HG02840 (cell line): ENCODE measurements around the gene CENPX.

Experiments
- ATAC-seq: cut with Tn5 transposase; IDR thresholded peaks from one replicate; pipeline ENCODE4 v1.9.1; 2021; ENCODE audit warnings: mild to moderate bottlenecking, moderate library complexity, moderate number of reproducible peaks; ENCODE audit not compliant: unreplicated experiment, low FRiP score

CENPX gene

DNA sequence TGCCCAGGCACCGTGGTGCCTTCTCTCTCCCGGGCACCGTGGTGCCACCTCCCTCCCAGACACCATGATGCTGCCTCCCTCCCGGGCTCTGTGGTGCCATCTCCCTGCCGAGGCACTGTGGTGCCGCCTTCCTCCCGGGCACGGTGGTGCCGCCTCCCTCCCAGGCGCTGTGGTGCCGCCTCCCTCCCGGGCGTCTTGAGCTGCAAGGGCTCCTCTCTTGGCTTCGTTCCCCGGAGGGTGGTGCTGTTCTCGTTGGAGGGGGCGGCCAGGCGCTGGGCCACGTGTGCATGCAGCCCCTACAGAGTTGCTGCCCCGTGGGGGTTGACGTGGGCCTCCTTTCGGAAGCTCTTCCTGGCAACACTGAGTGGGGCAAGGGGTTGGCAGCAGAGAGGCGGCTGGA, 8.2 kb downstream of the CENPX start:
- ATAC-seq = no peak

DNA sequence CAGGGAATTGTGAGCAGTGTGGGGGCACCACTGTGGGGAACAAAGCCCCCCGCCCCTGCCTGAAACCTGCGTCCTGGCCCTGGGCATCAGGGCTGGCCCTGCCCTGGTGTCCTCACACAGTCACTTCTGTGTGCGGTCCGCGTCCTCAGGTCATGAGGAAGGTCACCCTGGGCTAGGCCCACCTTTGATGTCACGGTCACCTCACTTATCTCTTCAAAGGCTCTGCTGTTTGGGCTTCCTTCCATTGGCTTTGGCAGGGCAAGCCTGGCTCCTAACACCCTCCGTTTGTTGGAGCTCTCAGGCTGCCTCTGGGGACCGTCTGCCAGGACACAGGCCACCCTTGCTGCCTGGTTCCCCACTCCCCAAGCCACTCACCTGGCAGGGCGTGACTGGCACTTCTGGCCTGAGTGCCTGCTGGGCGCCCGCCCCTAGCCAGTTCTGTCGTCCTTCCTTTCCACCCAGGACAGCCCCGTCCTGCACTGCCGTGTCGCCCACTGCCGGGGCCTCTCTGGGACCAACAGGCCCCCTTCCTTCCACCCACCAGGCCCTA, 8.8 kb downstream of the CENPX start:
- no peak for ATAC-seq

DNA sequence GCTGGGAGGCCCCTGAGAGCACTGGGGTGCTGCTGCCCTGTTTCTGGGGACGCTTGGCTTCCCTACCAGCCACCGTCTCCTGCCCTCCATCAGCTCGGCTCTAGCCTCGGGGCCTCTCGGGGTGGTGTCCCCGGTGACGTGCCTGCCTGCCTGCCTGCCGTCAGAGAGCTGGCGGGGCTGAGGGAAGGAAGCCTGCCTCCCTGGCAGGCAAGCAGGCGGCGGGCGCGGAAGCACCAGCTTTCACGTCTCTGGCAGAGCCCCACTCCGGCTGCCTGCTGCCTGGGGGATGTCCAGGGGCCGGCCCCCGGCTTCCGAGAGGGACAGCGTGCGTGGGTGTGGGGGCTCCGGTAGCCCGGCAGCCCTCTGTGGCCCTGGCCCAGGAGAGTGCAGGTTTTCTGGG, 9.3 kb downstream of the CENPX start:
- no peak for ATAC-seq

DNA sequence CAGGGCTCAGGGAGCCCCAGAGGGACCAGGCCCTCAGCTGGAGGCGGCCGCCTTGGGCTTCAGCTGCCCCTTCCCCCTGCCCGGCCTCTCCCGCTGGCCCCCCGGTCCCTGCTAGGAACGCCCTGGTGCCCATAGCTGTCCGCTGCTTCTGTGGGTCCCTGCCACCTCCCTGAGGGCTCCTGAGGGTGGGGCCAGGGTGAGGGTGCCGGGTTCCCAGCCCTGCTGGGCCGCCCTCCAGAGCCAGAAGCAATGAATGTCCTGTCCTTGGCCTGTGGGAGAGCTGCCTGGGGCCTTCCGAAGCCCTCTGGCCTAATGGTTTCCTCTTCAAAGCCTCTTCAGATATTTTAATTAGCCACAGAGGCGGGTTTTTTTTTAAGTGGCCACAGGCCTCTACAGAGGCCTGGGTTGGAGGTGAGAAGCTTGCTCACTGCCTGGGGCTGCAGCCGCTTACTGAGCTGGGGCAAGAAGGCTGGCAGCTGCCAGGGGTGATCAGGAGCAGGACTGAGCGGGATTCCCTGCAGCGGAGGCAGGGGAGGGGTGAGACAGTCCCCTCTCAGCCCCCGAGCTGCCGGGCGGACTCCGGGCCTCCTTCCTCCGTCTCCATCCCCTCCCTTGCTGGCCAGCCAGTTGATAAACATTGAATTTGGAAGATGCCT, 9.9 kb downstream of the CENPX start:
- ATAC-seq = no peak

DNA sequence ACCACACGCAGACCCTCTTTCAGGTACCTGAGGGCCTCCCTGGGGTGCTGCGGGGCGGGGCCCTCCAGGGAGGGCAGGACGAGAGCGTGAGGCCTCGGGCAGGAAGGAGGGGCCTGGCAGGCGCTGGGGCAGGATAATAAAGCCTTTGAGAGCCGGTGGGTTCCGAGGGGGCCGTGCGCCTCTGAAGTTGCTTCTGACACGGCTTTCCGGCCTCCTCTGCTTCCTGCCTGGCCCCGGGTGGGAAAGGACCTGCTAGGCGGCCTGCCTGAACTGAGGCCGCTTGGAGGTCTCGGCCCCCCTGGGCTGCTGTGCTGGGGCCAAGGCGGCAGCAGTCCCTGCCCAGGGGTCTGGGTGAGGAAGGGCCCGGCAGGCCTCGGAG, 10.4 kb downstream of the CENPX start:
- ATAC-seq = no peak

DNA sequence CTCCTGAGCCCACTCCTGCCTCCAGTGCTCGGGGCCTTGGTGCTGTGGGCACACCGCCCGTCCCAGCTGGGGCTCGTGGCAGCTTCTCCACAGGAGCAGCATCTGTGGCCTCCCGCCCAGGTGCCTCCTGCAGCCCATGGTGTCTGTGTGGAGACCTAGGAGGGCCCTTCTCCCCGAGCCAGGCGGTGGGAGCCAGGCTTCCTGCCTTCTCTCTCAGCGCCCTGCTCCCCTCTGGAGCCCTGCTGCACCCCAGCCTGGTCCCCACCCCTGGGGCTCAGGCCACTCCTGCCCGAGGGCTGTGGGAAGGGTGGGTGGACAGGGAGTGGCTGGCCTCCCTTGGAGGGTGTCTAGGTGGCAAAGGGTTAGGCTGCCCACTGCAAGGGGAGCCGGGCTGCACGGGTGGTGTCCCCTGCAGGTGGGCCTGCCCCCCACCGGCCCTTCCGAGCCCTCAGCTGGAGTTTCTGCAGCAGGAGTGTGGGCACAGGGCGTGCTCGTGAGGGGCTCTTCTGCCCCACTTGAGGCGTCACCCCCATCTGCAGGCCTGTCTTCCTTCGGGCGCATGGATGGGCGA, 11.0 kb downstream of the CENPX start:
- ATAC-seq = no peak

DNA sequence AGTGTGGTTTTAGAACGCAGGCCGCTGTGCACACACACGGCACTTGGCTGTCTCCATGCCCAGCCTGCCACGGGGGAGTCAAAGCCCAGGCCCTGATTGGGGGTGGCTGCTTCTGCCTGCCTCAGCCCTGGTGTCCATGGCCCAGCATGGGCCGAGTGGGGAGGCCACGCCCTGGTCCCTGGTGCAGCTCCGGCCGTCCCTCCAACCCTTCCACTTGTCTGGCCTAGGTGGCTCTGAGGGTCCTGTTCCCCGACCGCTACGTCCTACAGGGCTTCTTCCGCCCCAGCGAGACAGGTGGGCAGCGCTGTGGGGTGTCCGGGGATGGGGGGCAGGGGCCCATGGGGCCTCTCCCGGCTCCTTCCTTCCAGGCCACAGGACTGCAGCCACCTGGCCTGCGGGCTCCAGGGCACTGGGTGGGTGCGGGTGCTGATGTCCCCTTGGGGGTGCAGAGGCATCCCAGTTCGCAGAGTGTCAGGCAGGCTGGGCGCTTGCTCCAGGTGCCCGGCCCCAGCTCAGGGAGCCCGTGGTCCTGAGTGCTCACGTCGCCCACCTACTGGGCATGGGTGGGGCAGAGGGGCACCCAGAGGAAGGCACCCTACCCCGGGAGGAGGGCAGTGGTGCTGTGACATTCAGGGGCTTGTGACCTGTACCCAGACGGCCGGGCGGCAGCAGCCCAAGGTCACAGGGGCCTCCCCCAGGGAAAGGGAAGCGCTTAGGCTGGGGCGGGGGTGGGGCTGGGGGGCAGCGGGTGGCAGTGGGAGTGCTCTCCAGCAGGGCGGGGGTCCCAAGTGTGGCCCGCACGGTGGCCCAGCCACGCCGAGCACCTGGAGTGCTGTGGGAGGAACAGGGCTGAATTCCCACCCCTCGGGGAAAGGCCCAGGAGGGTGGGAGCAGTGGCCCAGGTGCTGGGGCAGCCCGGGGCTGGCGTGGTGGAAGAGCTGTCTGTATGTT, 11.8 kb downstream of the CENPX start:
- ATAC-seq = no peak

DNA sequence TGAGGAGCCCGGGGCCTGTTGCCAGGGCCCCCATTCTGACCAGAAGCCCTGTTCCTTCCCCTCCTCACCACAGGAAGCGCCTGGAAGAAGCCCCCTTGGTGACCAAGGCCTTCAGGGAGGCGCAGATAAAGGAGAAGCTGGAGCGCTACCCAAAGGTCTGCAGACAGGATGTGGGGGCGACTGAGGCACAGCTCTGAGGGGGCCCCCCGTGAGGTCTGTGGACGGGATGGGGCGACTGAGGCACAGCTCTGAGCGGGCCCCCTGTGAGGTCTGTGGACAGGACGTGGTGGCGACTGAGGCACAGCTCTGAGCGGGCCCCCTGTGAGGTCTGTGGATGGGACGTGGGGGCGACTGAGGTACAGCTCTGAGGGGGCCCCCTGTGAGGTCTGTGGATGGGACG, 13.3 kb downstream of the CENPX start:
- ATAC-seq = no peak

DNA sequence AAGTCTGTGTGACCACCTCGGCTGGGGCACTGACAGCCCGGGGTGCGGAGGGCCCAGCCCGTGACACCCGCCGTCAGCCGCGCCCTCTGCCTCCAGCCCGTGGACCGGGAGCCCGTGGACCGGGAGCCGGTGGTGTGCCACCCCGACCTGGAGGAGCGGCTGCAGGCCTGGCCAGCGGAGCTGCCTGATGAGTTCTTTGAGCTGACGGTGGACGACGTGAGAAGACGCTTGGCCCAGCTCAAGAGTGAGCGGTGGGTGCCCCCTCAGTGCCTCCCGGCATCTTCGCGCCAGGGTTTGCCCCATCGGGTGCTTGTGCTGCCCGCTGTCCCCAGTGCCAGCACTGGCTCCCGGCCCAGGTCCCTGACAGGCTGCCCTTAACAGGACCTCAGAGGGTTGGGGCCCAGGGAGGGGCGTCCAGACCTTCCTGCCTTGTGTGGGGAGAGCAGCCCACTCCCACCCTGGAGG, 13.7 kb downstream of the CENPX start:
- no peak for ATAC-seq

DNA sequence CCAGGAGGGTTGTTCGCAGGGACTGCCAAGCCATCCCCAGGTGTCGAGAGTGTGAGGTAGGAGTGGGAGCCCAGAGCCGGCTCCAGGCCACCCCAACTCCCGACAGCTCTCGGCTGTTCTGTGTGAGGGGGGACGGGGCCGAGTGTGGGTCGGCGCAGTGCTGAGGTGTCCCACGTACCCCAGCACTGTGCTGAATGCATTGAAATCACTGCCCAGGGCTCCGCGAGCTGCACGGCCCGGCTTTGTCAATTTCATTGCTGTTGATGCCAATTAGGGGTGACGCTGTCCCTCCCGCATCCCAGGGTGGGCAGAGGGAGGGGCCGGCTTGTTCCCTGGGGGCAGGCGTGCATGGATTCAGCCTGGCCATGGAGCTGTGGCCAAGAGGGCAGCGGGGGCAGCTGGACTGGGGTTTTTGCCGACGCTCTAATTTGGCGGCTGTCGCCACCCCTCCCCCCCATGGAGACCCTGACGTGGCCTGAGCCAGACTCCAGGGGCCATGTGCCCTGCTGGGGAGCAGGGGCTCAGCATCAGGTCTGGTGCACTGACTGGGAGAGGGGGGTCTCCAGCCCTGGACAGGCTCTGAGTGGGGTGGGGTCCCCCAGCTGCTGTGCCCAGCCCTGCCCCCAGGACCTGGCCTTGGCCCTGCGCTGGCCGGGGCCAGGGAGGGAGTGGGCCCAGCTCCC, 14.3 kb downstream of the CENPX start:
- ATAC-seq = no peak

DNA sequence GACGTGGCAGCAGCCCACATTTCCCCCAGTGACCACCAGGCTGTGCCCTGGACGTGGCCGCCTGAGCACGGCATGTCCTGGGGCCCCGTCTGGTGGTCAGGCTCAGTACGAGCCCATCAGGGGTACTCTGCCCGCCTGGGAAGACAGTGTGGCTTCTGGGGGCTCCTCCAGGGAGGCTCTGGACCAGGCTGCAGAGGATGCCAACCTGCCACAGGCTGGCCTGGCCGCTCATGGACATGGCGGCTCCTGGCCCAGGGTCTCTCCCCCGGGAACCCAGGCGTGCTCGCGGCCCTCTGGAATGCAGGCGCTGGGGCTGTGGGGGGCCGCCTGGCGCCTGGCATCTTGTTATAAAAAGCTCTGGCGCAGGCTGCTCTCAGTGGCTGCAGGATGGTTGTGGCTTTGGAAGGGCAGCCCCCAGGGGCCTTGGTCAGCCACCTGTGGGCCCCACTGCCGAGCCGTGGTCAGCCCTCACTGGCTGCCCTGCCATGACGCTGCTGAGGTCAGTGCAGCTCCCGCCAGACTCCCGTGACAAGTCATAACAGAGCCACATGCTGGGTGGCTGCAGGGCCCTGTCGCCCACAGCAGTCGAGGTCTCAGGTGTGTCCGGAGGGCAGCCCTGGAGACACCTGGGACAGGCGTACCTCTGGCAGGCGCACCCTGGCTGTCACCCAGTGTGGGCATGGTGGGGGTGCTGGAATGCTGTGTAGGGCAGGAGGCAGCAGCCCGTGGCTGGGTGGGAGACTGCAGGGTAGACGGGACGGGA, 15.0 kb downstream of the CENPX start:
- no peak for ATAC-seq

DNA sequence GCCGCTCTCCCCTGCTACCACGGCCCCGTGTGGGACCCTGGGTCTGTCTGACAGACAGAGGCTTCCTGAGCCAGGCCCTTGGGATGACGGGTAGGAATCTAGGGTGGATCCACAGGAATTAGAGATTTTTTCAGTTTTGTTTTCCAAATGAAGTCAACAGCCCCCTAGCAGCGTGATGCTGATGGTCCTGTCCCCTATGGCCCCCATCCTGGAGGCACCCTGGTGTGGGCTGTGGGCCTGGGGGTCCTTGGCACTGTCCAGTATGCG, 15.5 kb downstream of the CENPX start:
- ATAC-seq = no peak

DNA sequence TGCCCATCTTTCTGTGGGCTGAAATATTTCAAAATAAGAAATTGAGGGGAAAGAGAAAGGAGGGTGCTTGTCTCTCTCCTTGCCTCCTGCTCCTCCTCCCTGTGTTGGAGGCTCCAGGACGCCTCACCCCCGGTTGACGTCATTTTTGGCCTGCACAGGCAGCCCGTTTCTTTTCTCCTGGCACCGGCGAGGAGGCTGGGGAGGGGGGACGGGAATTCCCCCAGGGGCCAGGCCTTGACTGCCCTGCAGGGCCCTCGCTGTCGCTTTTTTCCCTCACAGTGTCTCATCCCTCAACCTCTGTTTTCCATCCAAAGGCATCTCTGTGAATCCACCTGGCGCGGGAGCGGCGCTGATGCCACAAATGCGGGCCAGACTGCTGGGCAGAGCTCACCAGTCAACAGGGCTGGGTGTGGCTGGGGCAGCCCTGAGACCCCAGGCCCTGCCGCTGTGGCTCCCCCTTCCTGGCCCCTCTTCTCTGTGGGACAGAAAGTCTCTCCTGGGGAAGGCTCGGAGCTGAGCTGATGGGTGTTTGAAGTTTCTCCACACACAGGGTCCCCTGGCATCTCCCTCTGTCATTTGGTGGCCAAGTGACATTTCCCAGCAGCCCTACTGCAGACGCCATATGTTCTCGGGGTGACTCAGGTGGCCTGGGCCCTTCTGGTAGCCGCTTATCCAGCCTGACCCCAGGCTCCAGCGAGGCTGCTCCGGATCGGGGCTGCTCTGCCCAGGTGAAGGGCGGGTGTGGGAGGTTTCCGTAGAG, 16.0 kb downstream of the CENPX start:
- no peak for ATAC-seq

DNA sequence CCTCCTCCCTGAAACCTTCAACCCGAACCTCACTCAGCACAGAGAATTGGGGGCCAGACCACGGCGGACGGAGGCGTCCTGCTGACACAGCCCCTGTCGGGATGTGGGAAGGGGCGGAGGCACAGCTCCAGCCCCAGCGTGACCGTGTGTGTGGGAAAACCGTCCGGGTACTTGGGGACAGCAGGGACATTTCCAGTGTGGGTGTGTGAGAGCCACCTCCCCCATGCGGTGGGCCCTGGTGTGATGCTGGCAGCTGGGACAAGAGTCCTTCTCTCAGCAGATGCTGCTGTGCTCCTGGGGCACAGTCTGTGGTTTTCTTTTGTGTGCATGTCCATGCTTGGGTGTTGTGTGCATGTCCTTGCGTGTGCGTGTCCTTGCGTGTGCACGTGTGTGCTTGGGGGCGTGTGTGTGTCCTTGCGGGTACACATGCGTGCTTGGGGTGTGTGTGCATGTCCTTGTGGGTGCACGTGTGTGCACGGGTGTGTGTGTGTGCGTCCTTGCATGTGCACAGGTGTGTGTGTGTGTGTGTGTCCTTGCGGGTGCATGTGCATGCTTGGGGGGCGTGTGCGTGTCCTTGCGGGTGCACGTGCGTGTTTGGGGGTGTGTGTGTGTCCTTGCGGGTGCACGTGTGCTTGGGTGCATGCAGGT, 16.9 kb downstream of the CENPX start:
- ATAC-seq = no peak

DNA sequence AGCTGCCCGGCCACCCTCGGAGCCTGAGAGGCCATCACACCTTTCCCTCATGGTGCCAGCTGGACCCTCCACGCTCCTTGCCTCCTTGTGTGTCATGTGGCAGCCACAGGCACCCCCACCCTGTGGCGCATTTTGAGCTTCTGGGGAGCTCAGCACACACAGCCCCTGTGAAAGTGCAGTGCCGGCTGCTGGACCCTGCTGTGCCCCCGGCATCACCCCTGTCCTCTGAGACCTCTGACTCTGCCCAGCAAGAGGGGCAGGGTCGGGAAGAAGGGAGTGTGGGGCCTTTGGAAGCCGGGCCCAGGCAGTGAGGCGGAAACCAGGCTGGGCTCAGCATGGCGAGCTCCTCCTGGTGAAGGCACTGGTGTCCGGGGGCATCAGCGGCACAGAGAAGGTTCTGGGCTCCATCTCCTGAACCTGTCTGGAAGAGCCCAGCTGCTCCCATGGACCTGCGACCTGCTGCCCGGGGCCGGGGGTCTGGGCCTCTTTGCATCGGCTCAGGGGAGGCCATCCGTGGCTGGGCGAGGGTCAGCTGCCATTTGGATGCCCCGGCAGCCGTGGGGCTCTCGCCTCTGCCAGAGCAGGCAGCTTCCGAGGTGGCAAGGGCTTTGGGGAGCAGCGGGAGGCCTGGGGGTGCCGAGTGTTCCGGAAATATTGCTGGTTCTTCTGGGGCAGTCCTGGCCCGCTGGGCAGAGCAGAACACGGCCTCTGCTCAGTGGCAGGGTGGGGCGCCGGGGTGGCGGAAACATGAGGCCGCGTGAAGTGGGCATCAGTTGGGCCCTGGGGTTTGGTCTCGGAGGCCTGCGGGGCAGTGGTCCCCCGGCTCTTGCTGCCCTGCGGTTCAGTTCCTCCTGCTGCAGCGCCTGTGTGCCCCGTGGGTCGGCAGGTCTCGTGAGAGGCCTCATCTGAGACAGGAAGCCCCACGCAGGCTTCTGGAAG, 17.9 kb downstream of the CENPX start:
- ATAC-seq = no peak

DNA sequence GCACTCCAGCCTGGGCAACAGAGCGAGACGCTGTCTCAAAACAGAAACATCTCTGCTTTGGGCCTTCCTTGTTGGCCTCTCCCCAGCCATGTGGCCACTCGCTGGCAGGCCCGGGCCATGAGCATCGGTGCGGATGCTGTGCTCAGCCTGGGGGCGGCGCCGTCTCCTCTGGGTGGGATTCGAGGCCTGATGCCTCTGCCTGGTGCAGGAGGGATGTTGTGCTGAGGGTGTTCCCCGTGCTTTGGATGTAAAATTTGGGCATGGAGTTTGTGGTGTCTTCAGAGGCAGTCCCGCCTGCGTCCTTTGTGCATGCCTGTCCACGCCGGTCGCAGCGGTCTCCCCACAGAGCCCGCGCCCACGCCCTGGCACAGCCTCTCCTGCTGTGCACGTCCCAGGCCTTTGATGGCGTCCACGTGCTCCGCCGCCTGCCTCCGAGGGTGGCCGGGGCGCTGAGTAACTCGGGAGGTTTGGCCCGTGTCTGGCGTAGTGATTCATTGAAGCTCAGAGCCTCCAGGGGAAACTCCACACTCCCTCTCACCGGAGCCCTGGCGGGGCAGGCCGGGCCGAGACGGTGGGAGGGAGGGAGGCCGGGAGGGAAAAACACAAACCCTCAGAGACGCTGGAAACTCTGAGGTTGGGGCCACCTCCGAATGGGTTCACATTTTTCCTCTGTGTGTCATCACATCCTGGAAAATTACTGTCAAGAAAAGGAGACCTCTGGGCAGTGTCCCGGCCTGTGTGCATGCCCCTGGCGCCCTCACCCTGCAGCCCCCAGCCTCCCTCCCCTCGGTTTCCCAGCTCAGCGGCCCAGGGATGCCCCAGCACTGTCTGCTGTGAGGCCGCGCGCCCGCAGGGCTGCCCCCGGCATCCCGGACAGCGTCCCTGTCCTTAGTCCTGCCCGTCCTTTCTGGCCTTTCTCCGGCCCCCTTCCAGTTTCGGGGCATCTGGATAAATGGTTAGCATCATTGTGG, 19.0 kb downstream of the CENPX start:
- ATAC-seq = no peak

DNA sequence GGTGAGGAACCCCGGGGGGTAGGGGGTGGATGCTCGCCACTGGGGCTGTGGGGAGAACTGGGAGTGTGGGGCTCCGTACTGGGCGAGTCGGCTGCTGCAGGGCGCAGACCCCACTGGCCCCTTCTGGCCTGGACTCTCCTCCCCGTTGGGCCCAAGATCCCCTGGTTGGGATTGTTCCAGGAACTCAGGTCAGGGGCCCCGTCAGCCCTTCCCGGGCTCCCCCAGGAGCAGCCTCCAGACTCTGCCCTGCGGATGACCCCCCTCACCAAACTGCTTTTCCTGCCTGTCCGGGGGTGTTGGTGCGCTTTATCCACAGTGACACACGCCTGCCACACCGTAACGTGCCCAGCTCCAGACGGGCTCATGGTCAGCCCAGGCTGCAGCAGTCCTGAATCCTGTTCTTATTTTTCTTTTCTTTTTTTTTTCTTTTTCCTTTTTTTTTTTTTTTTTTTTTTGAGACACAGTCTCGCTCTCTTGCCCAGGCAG, 21.1 kb downstream of the CENPX start:
- ATAC-seq = no peak
